Endothelial cell of umbilical vein (primary cell): ENCODE data around the gene SUDS3. TPM values are rescaled to one million over a fixed set of nuclear protein-coding genes. Genes with fewer than 3 reads are reported as not detected.
A peak's percentile ranks its signal among the peaks of the same experiment; 100 is the strongest.
"Not testable (repeated sequence)": the region's sequence is repeated elsewhere in the genome, so short reads cannot be mapped to it uniquely, and the experiment has no call there.

Experiments used
- BruUV-seq: library from RNA; stranded (reverse); fragments of 400-500 nt; replicated peaks from 2 replicates; lab custom pipeline; 2021; lab: Mats Ljungman, UMichigan
- CTCF ChIA-PET: fragments of 300-600, 350-600 bp; sonication (Branson Sonifier 250); formaldehyde crosslinking; loops from one replicate; lab custom pipeline; 2021; ENCODE audit warnings: antibody characterized with exemption, inconsistent platforms; lab: Charles Lee
- POLR2A ChIA-PET: fragments of 300-600, 350-600 bp; sonication (Branson Sonifier 250); formaldehyde crosslinking; loops from one replicate; lab custom pipeline; 2021; ENCODE audit warnings: antibody characterized with exemption, inconsistent platforms; lab: Charles Lee
- DNase-seq: peaks from one replicate; pipeline ENCODE4 v3.0.0-alpha.2; 2011; ENCODE audit warnings: low read depth, low spot score
- FAIRE-seq: peaks from 2 replicates; lab custom pipeline; 2011; peaks lifted over from hg19 to GRCh38; lab: Jason Lieb, UNC
- H2AFZ ChIP-seq: 2 replicates; pipeline ENCODE4 v1.6.0; 2012; ENCODE audit warnings: low read depth, low read length, control low read depth, inconsistent platforms
- H3K27ac ChIP-seq: 2 replicates; pipeline ENCODE4 v1.5.1; 2011; ENCODE audit warnings: low read depth, mild to moderate bottlenecking, control low read depth, low read length, moderate library complexity; ENCODE audit not compliant: insufficient read depth
- H3K27me3 ChIP-seq, 2 experiments: 2 replicates each; pipeline versions ENCODE4 v1.6.0 to v1.6.1; 2011; ENCODE audit warnings: low read length in 2 of 2, mixed read lengths in 1 of 2; ENCODE audit not compliant: control insufficient read depth in 2 of 2, insufficient read depth in 2 of 2
- H3K36me3 ChIP-seq, 2 experiments: 2 replicates in 1 of 2; 3 replicates in 1 of 2; pipeline ENCODE4 v1.5.1; 2011; ENCODE audit warnings: low read length in 2 of 2, mild to moderate bottlenecking in 1 of 2, moderate library complexity in 1 of 2; ENCODE audit not compliant: control insufficient read depth in 2 of 2, insufficient read depth in 2 of 2; ENCODE audit errors: extremely low read depth in 1 of 2
- H3K4me1 ChIP-seq: 3 replicates; pipeline ENCODE4 v1.5.1; 2011; ENCODE audit warnings: mild to moderate bottlenecking, low read length; ENCODE audit not compliant: control insufficient read depth, insufficient read depth; ENCODE audit errors: extremely low read depth
- H3K4me2 ChIP-seq: 2 replicates; pipeline ENCODE4 v1.6.1; 2011; ENCODE audit warnings: low read length, control low read depth, mixed read lengths; ENCODE audit not compliant: insufficient read depth
- H3K4me3 ChIP-seq, 3 experiments: fragments of 200-600 bp in 1 of 3; sonication (generic), shearing (Covaris generic) in 1 of 3; replicated peaks in 1 of 3; 2 replicates each; pipeline ENCODE4 v1.5.1; 2011 to 2016; ENCODE audit warnings: control low read depth in 3 of 3, low read length in 3 of 3, mild to moderate bottlenecking in 2 of 3, inconsistent platforms in 1 of 3, low read depth in 1 of 3, moderate library complexity in 1 of 3; ENCODE audit not compliant: insufficient read depth in 1 of 3
- H3K79me2 ChIP-seq: 2 replicates; pipeline ENCODE4 v1.6.0; 2012; ENCODE audit warnings: low read length, inconsistent platforms; ENCODE audit not compliant: control insufficient read depth, insufficient read depth
- H3K9ac ChIP-seq: replicated peaks from 2 replicates; pipeline ENCODE3; 2011; ENCODE audit warnings: low read length, control low read depth; ENCODE audit not compliant: insufficient read depth; ENCODE audit errors: extremely low read depth
- H3K9me1 ChIP-seq: replicated peaks from 3 replicates; pipeline ENCODE4 v1.6.0; 2011; ENCODE audit warnings: mild to moderate bottlenecking, low read length; ENCODE audit not compliant: control insufficient read depth, insufficient read depth; ENCODE audit errors: extremely low read depth
- H3K9me3 ChIP-seq: replicated peaks from 2 replicates; pipeline ENCODE4 v1.5.1; 2012; ENCODE audit warnings: low read length, inconsistent platforms; ENCODE audit not compliant: control insufficient read depth, insufficient read depth
- H4K20me1 ChIP-seq: replicated peaks from 2 replicates; pipeline ENCODE3; 2011; ENCODE audit warnings: mild to moderate bottlenecking, low read length; ENCODE audit not compliant: control insufficient read depth, insufficient read depth; ENCODE audit errors: extremely low read depth
- CTCF ChIP-seq, 2 donors: IDR thresholded peaks; 1 replicate in 1 of 2; 2 replicates in 1 of 2; pipeline ENCODE4 v1.5.1; 2011; ENCODE audit warnings: low read length in 2 of 2, mild to moderate bottlenecking in 2 of 2, moderate library complexity in 2 of 2, control low read depth in 1 of 2, inconsistent platforms in 1 of 2, low read depth in 1 of 2; ENCODE audit not compliant: insufficient read depth in 1 of 2; ENCODE audit errors: extremely low read depth in 1 of 2
- GATA2 ChIP-seq: IDR thresholded peaks from 2 replicates; pipeline ENCODE4 v1.7.0; 2011; ENCODE audit warnings: low read depth, mild to moderate bottlenecking, moderate library complexity, mixed read lengths, low read length; ENCODE audit not compliant: insufficient read length, insufficient read depth
- MYC ChIP-seq: IDR thresholded peaks from one replicate; pipeline ENCODE4 v1.6.1; 2011; ENCODE audit warnings: mild to moderate bottlenecking, low read depth, low read length
- POLR2A ChIP-seq: IDR thresholded peaks from 2 replicates; pipeline ENCODE4 v1.6.1; 2012; ENCODE audit warnings: low read depth, mild to moderate bottlenecking, control low read depth, low read length
- dilution Hi-C: fragments of 300-500 bp; cut with MboI; formaldehyde crosslinking; loops from one replicate; pipeline ENCODE4 v1.15.0; 2019; ENCODE audit warnings: low sequenced_read_pairs; ENCODE audit not compliant: extremely low pct_ligation_motif_present
- intact Hi-C: fragments of 100-400 bp; cut with micrococcal nuclease; formaldehyde crosslinking; loops from one replicate; pipeline ENCODE4 v1.10.0; 2022
- polyA plus RNA-seq, 4 experiments: library from polyadenylated mRNA; depleted of rRNA in 3 of 4; stranded (reverse) in 3 of 4; unstranded in 1 of 4; fragments of >200 nt; gene quantifications; 2 replicates each; pipeline versions ENCODE4 v1.2.1 to v1.2.3, GENCODE V29; 2011 to 2012; ENCODE audit warnings: missing spikeins in 1 of 4
- total RNA-seq: library from RNA; stranded (reverse); gene quantifications from 2 replicates; pipeline ENCODE4 v1.2.3, GENCODE V29; 2021

SUDS3 gene
- total and polyA plus RNA-seq, 2 donors (not counting 3 experiments of a cell fraction or from before 2014, with no cell fraction given) = 16.9 to 27.4 TPM

- FAIRE-seq = peak; percentile 93
- BruUV-seq = no TSS peak
- TF ChIP-seq POLR2A = no peak
- peak; percentile 81 for TF ChIP-seq GATA2
- TF ChIP-seq MYC = no peak
- peak; percentile 55 to 69 for TF ChIP-seq CTCF (IDR thresholded peaks at IDR 0.05; ENCODE audit: extremely low read depth in 1 of 2, insufficient read depth in 1 of 2, low read depth in 1 of 2, low read length in 2 of 2)
Observed at GRCh38 chr12:118404876-118405521, 28.6 kb downstream of the SUDS3 start.

GRCh38 chr12:118408241-118408640 is 31.9 kb downstream of the SUDS3 start:
- H3K4me2 ChIP-seq, dilution Hi-C loops, H4K20me1 ChIP-seq, H3K9ac ChIP-seq, DNase-seq, H3K9me3 ChIP-seq, FAIRE-seq, H3K27me3 ChIP-seq, H3K4me3 ChIP-seq, H3K9me1 ChIP-seq, POLR2A ChIA-PET, H3K79me2 ChIP-seq, H2AFZ ChIP-seq, BruUV-seq, H3K4me1 ChIP-seq, CTCF ChIA-PET, H3K27ac ChIP-seq: not testable (repeated sequence)
- intact Hi-C loops = loop anchor here (5.0 to 10.0 kb wide), 2 partner anchors 769 to 1257 kb away; partner anchors contain the start of genes HSPB8 and PRKAB1
- H3K36me3 ChIP-seq = peaks cover 20 to 26% of the 10 kb centered on the region in 2 experiments

More at GRCh38 chr12:118404876-118405521, 28.6 kb downstream of the SUDS3 start:
- peak; percentile 77 for DNase-seq
- intact Hi-C loops (loop anchor here (1.0 to 10.0 kb wide), 7 partner anchors 448 to 1260 kb away; partner anchors contain the start of genes HSPB8 and PRKAB1), dilution Hi-C loops (no loop called here)
- no peaks in the 10 kb centered on the region for H3K79me2 ChIP-seq
- no peaks in the 10 kb centered on the region for H3K4me1 ChIP-seq
- H3K9me3 ChIP-seq = no peaks in the 10 kb centered on the region
- H3K36me3 ChIP-seq = peaks cover 14 to 19% of the 10 kb centered on the region in 2 experiments
- CTCF ChIA-PET = interaction anchor here (0.6 to 4.1 kb wide), 29 partner anchors 9 to 1246 kb away, joined by 3 to 84 read pairs (median 5); partner anchors contain the start of genes HSPB8 and SUDS3
- no peak overlapping the region for H3K4me2 ChIP-seq
- no peak overlapping the region for H3K27ac ChIP-seq
- no peak overlapping the region for H2AFZ ChIP-seq
- H3K9ac ChIP-seq = no peak overlapping the region
- H3K27me3 ChIP-seq = no peaks in the 10 kb centered on the region
- no peaks in the 10 kb centered on the region for H4K20me1 ChIP-seq
- POLR2A ChIA-PET = no interaction called here
- H3K9me1 ChIP-seq = no peaks in the 10 kb centered on the region
- no peak overlapping the region for H3K4me3 ChIP-seq
